BE2C (cell line): ENCODE data around the gene ABCC5.

Experiments used
- DNase-seq: peaks from one replicate; pipeline ENCODE4 v3.0.0-alpha.2; 2020
- H3K27me3 ChIP-seq: fragments of 250-450 bp; sonication (Bioruptor Pico); 2 replicates; pipeline ENCODE4 v1.5.1; 2020; ENCODE audit warnings: mild to moderate bottlenecking
- H3K36me3 ChIP-seq: fragments of 250-450 bp; sonication (Bioruptor Pico); 2 replicates; pipeline ENCODE4 v1.5.1; 2020; ENCODE audit warnings: mild to moderate bottlenecking
- H3K4me1 ChIP-seq: fragments of 250-450 bp; sonication (Bioruptor Pico); 2 replicates; pipeline ENCODE4 v1.5.1; 2020
- H3K4me3 ChIP-seq: 2 replicates; pipeline ENCODE4 v1.5.1; 2011; ENCODE audit warnings: low read depth, low read length
- H3K9me3 ChIP-seq: fragments of 250-450 bp; sonication (Bioruptor Pico); 2 replicates; pipeline ENCODE4 v1.5.1; 2020
- TF ChIP-seq, protein P1 (sequence below): IDR thresholded peaks from 2 replicates; pipeline ENCODE4 v1.5.1; 2012; ENCODE audit warnings: mild to moderate bottlenecking, low read depth, low read length

ABCC5 gene

DNA sequence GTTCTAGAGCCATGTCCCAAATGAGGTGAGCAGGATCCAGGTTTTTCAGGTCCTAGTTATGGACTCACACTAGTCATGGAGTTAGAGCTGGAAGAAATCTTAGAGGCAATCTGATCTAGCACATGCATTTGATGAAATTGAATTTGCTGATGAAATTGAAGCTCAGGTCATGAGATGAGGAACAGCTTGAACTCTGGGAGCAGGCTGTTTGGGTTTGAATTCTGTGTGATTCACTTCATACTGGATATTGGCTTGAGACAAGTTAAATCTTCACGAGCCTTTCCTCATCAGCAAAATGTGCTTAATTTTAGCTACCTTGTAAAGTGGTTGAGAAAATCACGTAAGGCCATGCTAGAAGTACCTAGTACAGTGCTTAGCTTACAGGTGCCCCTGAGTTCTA lies 99.5 kb downstream of the ABCC5 start:
- DNase-seq, result no peak

DNA sequence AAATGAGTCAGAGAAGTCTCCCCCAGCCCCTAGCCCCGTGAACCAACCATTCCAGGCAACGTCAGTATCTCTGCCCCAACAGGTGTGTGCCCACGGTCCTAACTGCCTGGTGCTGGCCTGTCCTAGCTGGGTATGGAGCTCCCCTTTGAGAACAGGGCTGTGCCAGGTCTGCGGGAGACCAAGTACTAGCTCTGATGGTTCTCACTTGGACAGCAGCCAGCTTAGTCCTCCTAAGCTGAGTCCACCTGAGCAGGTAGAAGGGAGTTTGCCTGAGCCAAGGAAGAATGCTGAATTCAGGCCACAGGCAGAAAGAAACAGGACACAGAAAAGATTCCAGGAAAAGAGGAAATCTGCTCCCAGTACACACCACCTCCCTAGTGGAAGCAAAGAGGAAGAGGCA lies 99.9 kb downstream of the ABCC5 start:
- H3K27me3 ChIP-seq, result no peaks in the 10 kb centered on the region
- H3K4me3 ChIP-seq, result no peak overlapping the region
- TF ChIP-seq, protein P1, sequence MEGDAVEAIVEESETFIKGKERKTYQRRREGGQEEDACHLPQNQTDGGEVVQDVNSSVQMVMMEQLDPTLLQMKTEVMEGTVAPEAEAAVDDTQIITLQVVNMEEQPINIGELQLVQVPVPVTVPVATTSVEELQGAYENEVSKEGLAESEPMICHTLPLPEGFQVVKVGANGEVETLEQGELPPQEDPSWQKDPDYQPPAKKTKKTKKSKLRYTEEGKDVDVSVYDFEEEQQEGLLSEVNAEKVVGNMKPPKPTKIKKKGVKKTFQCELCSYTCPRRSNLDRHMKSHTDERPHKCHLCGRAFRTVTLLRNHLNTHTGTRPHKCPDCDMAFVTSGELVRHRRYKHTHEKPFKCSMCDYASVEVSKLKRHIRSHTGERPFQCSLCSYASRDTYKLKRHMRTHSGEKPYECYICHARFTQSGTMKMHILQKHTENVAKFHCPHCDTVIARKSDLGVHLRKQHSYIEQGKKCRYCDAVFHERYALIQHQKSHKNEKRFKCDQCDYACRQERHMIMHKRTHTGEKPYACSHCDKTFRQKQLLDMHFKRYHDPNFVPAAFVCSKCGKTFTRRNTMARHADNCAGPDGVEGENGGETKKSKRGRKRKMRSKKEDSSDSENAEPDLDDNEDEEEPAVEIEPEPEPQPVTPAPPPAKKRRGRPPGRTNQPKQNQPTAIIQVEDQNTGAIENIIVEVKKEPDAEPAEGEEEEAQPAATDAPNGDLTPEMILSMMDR, result no peak
- H3K4me1 ChIP-seq, result no peaks in the 10 kb centered on the region
- no peak for DNase-seq
- no peaks in the 10 kb centered on the region for H3K9me3 ChIP-seq
- peaks cover 20% of the 10 kb centered on the region for H3K36me3 ChIP-seq

More for the DNA sequence above, 99.5 kb downstream of the ABCC5 start:
- no peak overlapping the region for H3K4me3 ChIP-seq
- TF ChIP-seq, protein P1, result no peak
- H3K9me3 ChIP-seq, result no peaks in the 10 kb centered on the region
- H3K36me3 ChIP-seq, result peaks cover 20% of the 10 kb centered on the region
- H3K4me1 ChIP-seq, result no peaks in the 10 kb centered on the region
- no peaks in the 10 kb centered on the region for H3K27me3 ChIP-seq

DNA sequence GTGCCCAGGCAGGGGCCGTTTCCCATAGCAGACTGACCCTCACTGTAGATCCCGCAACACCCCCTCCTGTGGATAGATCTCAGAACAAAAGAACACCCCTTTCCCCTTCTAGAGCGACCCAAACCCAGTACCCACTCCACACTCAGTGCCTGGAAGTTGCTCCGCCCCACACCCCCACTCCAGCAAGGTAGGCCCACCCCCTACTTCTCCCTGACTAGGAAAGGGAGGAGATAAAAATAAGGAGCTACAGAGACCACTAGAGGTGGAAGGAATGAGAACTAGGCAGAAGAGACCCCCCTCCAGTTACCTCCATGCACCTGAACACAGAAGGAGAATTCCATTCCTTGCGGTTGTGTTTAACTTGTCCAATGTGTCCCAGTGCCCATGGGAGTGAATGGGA lies 102.8 kb downstream of the ABCC5 start:
- DNase-seq, result no peak
- Histone ChIP-seq H3K36me3 (peaks cover 5% of the 10 kb centered on the region; the same call in 1 of the 2 replicates), H3K4me1 (no peaks in the 10 kb centered on the region), H3K27me3 (no peaks in the 10 kb centered on the region), H3K4me3 (no peak overlapping the region), H3K9me3 (no peaks in the 10 kb centered on the region)
- TF ChIP-seq, protein P1, result no peak

DNA sequence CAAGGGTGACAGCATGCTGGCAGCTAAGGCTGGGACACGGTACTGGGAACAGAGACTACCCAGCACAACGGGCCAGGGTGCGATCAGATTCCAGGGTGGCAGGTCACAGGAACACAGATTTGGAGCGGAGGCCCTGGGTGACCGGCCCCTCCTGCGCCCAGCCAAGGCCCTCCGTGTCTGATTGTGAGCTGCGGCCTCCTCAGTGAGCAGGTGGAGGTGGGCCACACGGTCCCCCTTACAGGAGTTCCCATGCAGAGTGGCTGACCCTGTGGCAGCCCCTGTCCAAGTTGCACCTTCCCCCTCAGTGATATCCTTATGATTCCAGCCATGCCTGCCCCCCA lies 104.1 kb downstream of the ABCC5 start:
- Histone ChIP-seq H3K36me3 (no peaks in the 10 kb centered on the region), H3K9me3 (no peaks in the 10 kb centered on the region), H3K4me1 (no peaks in the 10 kb centered on the region), H3K4me3 (no peak overlapping the region), H3K27me3 (no peaks in the 10 kb centered on the region)
- TF ChIP-seq, protein P1, result no peak
- no peak for DNase-seq

DNA sequence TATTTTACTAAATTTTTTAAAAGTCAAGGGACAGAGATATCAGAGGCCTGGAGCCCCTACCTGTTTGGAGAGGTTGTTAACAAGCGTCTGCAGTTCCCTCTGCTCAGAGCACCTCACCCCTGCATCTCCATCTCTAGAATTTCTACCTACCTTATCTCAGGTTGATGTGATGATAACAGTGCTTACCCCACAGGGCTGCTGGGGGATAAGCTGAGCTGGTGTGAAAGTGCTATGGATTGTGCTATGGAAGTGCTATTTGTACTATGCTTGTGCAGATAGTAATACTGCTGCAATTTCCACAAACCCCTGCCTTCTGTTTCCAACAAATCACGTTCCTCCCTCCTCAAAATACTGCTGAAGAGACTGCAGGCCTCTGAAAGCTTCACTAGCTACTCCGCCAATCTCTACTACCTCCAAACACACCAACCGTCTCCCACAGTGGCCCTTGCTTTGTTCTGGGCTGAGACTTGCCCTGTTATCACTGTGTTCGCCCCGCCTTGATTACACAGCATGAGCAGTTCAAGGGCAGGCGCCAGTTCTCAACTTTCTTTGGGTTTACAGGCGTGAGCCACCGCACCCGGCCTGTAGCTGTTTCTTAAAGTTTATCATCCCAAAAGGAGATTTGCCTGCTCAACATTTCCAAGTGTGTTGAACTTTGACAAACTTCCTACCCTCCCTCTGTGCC lies 104.6 kb downstream of the ABCC5 start:
- TF ChIP-seq, protein P1, result no peak
- DNase-seq, result no peak
- H3K27me3 ChIP-seq, result no peaks in the 10 kb centered on the region
- no peak overlapping the region for H3K4me3 ChIP-seq
- no peaks in the 10 kb centered on the region for H3K4me1 ChIP-seq
- H3K9me3 ChIP-seq, result no peaks in the 10 kb centered on the region
- H3K36me3 ChIP-seq, result no peaks in the 10 kb centered on the region

DNA sequence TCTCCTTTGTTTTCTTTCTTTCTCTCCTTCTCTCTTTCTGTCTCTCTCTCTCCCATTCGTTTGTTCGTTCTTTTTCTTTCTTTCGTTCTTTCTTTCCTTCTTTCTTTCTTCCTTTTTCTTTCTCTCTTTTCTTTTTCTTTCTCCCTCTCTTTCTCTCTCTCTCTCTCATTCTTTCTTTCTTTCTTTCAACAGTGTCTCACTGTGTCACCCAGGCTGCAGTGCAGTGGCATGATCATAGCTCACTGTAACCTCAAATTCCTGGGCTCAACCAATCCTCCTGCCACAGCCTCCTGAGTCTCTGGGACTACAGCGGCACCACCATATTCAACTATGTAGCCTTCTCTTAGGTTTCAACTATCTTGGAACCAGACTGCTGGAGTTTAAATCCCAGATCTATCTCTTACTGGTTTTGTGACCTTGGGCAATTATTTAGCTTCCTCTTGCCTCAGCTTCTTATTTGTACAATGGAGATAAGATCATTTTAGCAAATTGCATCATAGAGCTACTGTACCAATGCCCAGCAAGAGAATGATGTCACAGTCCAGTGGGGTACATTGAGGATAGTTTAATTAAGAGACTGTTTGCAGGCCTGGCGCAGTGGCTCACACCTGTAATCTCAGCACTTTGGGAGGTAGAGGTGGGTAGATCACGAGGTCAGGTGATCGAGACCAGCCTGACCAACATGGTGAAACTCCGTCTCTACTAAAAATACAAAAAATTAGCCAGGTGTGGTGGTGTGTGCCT lies 105.7 kb downstream of the ABCC5 start:
- DNase-seq, result no peak
- TF ChIP-seq, protein P1, result no peak

More for the DNA sequence above, 105.7 kb downstream of the ABCC5 start:
- H3K27me3 ChIP-seq, result no peaks in the 10 kb centered on the region
- no peaks in the 10 kb centered on the region for H3K4me1 ChIP-seq
- no peaks in the 10 kb centered on the region for H3K9me3 ChIP-seq
- no peak overlapping the region for H3K4me3 ChIP-seq
- H3K36me3 ChIP-seq, result no peaks in the 10 kb centered on the region
